HepG2 (cell line): Measurements from ENCODE around the gene LRRC45. TPM values are rescaled to one million over a fixed set of nuclear protein-coding genes. Genes with fewer than 3 reads are reported as not detected.
A peak's percentile ranks its signal among the peaks of the same experiment; 100 is the strongest.

Source experiments
- ATF7 ChIP-seq, 2 experiments: fragments of 450-650 bp in 1 of 2; sonication (generic) in 1 of 2; formaldehyde crosslinking in 1 of 2; IDR thresholded peaks; 2 replicates each; pipeline versions ENCODE4 v1.4.0 to v1.6.1; 2016 to 2020; ENCODE audit warnings: antibody characterized with exemption in 1 of 2, mild to moderate bottlenecking in 1 of 2, missing genetic modification reagents in 1 of 2
- BHLHE40 ChIP-seq: IDR thresholded peaks from 2 replicates; pipeline ENCODE4 v1.6.1; 2011; ENCODE audit warnings: low read length, improper control_type of control experiment
- CBFB ChIP-seq: sonication (generic); formaldehyde crosslinking; IDR thresholded peaks from 2 replicates; pipeline ENCODE4 v1.4.0; 2020; ENCODE audit warnings: missing genetic modification reagents
- CEBPB ChIP-seq: IDR thresholded peaks from 2 replicates; pipeline ENCODE4 v1.6.1; 2011; ENCODE audit warnings: low read depth, low read length, improper control_type of control experiment, borderline replicate concordance
- CHD4 ChIP-seq: fragments of 200-600 bp; sonication (generic); IDR thresholded peaks from 2 replicates; pipeline ENCODE4 v1.7.0; 2017; ENCODE audit warnings: mild to moderate bottlenecking, low read length, borderline replicate concordance
- CREM ChIP-seq, 2 experiments: sonication (generic) in 1 of 2; formaldehyde crosslinking in 1 of 2; IDR thresholded peaks; 2 replicates each; pipeline versions ENCODE4 v1.4.0 to v1.6.1; 2016 to 2020; ENCODE audit warnings: antibody characterized with exemption in 1 of 2, mild to moderate bottlenecking in 1 of 2, missing genetic modification reagents in 1 of 2
- FOSL2 ChIP-seq: sonication (generic); formaldehyde crosslinking; IDR thresholded peaks from 2 replicates; pipeline ENCODE4 v1.4.0; 2020; ENCODE audit warnings: missing genetic modification reagents
- GABPB1 ChIP-seq: IDR thresholded peaks from 2 replicates; pipeline ENCODE4 v1.6.1; 2016; ENCODE audit warnings: mild to moderate bottlenecking, missing genetic modification reagents, moderate library complexity, missing compliant biosample characterization
- GATAD1 ChIP-seq: IDR thresholded peaks from 2 replicates; pipeline ENCODE4 v1.6.1; 2016; ENCODE audit warnings: missing genetic modification reagents, missing compliant biosample characterization
- HDAC1 ChIP-seq: sonication (generic); formaldehyde crosslinking; IDR thresholded peaks from 2 replicates; pipeline ENCODE4 v1.5.1; 2020; ENCODE audit warnings: mild to moderate bottlenecking, missing genetic modification reagents
- HIC2 ChIP-seq: sonication (generic); formaldehyde crosslinking; IDR thresholded peaks from 2 replicates; pipeline ENCODE4 v1.9.0; 2022; ENCODE audit warnings: low read depth, missing genetic modification reagents
- MZF1 ChIP-seq: sonication (generic); formaldehyde crosslinking; IDR thresholded peaks from 2 replicates; pipeline ENCODE4 v1.8.1; 2023; ENCODE audit warnings: mild to moderate bottlenecking, missing genetic modification reagents, borderline replicate concordance
- NR2C2 ChIP-seq: sonication (generic); formaldehyde crosslinking; IDR thresholded peaks from 2 replicates; pipeline ENCODE4 v1.4.0; 2020; ENCODE audit warnings: missing genetic modification reagents, mild to moderate bottlenecking, moderate library complexity, borderline replicate concordance
- NR2F2 ChIP-seq: IDR thresholded peaks from 2 replicates; pipeline ENCODE4 v1.6.1; 2012; ENCODE audit warnings: low read depth, inconsistent platforms, borderline replicate concordance
- PAF1 ChIP-seq: IDR thresholded peaks from 2 replicates; pipeline ENCODE4 v1.6.1; 2016; ENCODE audit warnings: missing genetic modification reagents, missing compliant biosample characterization
- SIN3A ChIP-seq: IDR thresholded peaks from 2 replicates; pipeline ENCODE4 v1.6.1; 2011; ENCODE audit warnings: low read depth, mild to moderate bottlenecking, control low read depth, low read length, borderline replicate concordance
- SIX1 ChIP-seq: sonication (generic); formaldehyde crosslinking; IDR thresholded peaks from 2 replicates; pipeline ENCODE4 v1.4.0; 2020; ENCODE audit warnings: missing genetic modification reagents, borderline replicate concordance
- SIX4 ChIP-seq: sonication (generic); formaldehyde crosslinking; IDR thresholded peaks from 2 replicates; pipeline ENCODE4 v1.4.0; 2020; ENCODE audit warnings: missing genetic modification reagents
- SP2 ChIP-seq: sonication (generic); formaldehyde crosslinking; IDR thresholded peaks from 2 replicates; pipeline ENCODE4 v1.5.1; 2020; ENCODE audit warnings: mild to moderate bottlenecking, missing genetic modification reagents
- ZNF33B ChIP-seq: sonication (generic); formaldehyde crosslinking; IDR thresholded peaks from 2 replicates; pipeline ENCODE4 v1.5.1; 2020; ENCODE audit warnings: mild to moderate bottlenecking, missing genetic modification reagents
- ZNF343 ChIP-seq: sonication (generic); formaldehyde crosslinking; IDR thresholded peaks from 2 replicates; pipeline ENCODE4 v1.4.0; 2020; ENCODE audit warnings: mild to moderate bottlenecking, missing genetic modification reagents
- ZNF432 ChIP-seq: sonication (generic); formaldehyde crosslinking; IDR thresholded peaks from 2 replicates; pipeline ENCODE4 v1.5.0; 2020; ENCODE audit warnings: missing genetic modification reagents, mild to moderate bottlenecking, borderline replicate concordance
- ZNF563 ChIP-seq: sonication (generic); formaldehyde crosslinking; IDR thresholded peaks from 2 replicates; pipeline ENCODE4 v1.8.0; 2022; ENCODE audit warnings: mild to moderate bottlenecking, moderate library complexity, missing genetic modification reagents
- ZNF619 ChIP-seq: sonication (generic); formaldehyde crosslinking; IDR thresholded peaks from 2 replicates; pipeline ENCODE4 v1.4.0; 2020; ENCODE audit warnings: mild to moderate bottlenecking, missing genetic modification reagents
- ZNF652 ChIP-seq: IDR thresholded peaks from 2 replicates; pipeline ENCODE4 v1.6.1; 2016; ENCODE audit warnings: low read depth, borderline replicate concordance
- ZNF749 ChIP-seq: sonication (generic); formaldehyde crosslinking; IDR thresholded peaks from 2 replicates; pipeline ENCODE4 v1.8.0; 2022; ENCODE audit warnings: mild to moderate bottlenecking, missing genetic modification reagents, moderate library complexity, borderline replicate concordance
- ZNF782 ChIP-seq: sonication (generic); formaldehyde crosslinking; IDR thresholded peaks from 2 replicates; pipeline ENCODE4 v1.4.0; 2020; ENCODE audit warnings: missing genetic modification reagents, mild to moderate bottlenecking, borderline replicate concordance
- ZNF841 ChIP-seq: sonication (generic); formaldehyde crosslinking; IDR thresholded peaks from 2 replicates; pipeline ENCODE4 v1.8.1; 2023; ENCODE audit warnings: missing genetic modification reagents, borderline replicate concordance
- polyA plus RNA-seq, 8 experiments: library from polyadenylated mRNA; depleted of rRNA in 3 of 8; stranded (reverse) in 7 of 8; unstranded in 1 of 8; fragments of >200 nt; fragmentation: Illumina TruSeq in 4 of 8; extraction: Trizol in 4 of 8; gene quantifications; 2 replicates each; pipeline versions ENCODE4 v1.2.1 to v1.2.3, GENCODE V29; 2011 to 2016; ENCODE audit warnings: low read depth in 4 of 8, missing spikeins in 1 of 8, mixed read lengths in 1 of 8; ENCODE audit not compliant: insufficient read depth in 1 of 8
- total RNA-seq, 5 experiments: library from RNA; depleted of rRNA; stranded (reverse); fragments of >200 nt; fragmentation: Illumina TruSeq; extraction: Trizol; gene quantifications; 2 replicates each; pipeline ENCODE4 v1.2.3, GENCODE V29; 2016; ENCODE audit warnings: low read depth in 1 of 5
- TF ChIP-seq, protein P1 (sequence below): sonication (generic); formaldehyde crosslinking; conservative IDR thresholded peaks from 2 replicates; pipeline ENCODE4 v1.4.0; 2020; ENCODE audit warnings: missing genetic modification reagents

The LRRC45 gene
- total and polyA plus RNA-seq, 2 of the 13 experiments (the other 11 are each of a cell fraction or from before 2014, with no cell fraction given) = 11.6 to 48.1 TPM

DNA sequence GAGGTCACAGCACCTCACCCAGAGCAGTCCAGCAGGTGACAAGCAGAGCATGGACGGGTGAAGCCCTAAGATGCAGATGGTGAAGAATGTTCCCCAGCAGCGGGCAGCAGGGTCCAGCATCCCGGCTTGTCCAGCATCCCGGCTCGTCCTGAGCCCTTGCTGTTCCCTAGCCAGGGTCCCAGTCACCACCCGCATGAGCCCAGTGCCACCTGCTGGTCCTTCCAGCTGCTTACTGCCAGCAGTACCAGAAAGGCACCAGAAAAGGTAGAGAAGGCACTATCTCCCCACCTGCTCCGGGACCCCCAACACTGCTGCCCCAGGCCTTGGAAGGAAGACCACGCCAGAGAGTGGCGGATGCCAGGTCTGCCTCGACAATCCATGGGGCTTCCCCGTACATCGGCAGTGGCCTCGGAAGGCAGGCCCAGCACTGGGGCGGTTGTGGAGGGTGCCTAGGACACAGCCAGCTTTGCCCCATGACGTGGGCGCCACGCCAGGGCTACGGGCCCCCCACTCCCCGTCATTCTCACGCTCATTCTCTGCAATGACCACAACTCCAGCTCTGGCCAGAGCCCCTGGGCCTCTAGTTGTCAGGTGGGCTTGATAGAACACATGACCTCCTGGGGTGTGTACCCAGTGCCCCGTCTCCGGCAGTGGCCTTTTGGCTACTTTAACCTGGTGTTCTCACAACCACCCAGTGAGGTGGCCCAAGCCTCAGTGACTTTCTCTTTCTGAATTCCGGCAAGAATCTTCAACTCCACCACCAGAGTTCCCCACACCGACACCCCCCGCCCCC, 1.8 kb upstream of the LRRC45 start (continued):
- TF ChIP-seq MZF1 (no peak; the same call in 1 of the 2 replicates), CHD4 (no peak), SIN3A (peak; percentile 77; the same call in 1 of the 2 replicates), HIC2 (peak; percentile 77), CBFB (peak; percentile 66), NR2F2 (no peak), ZNF652 (CRISPR knock-in tag) (no peak), ZNF749 (0 out of 2 replicates have a peak, but pooled peaks have one; percentile 59), PAF1 (CRISPR knock-in tag) (peak; percentile 80; the same call in 1 of the 2 replicates), SIX4 (CRISPR knock-in tag) (0 out of 2 replicates have a peak, but pooled peaks have one; percentile 42), ATF7 (IDR thresholded peaks at IDR 0.05) (no peak), ATF7 (CRISPR knock-in tag; IDR thresholded peaks at IDR 0.05) (no peak), BHLHE40 (peak; percentile 53; the same call in 1 of the 2 replicates), NR2C2 (CRISPR knock-in tag) (no peak), ZNF432 (no peak), ZNF619 (peak; percentile 25; the same call in 1 of the 2 replicates), ZNF563 (no peak), SIX1 (no peak), ZNF782 (peak; percentile 54; the same call in 1 of the 2 replicates), HDAC1 (peak; percentile 77), GABPB1 (CRISPR knock-in tag) (peak; percentile 62), SP2 (peak; percentile 37), CREM (IDR thresholded peaks at IDR 0.05) (no peak), CREM (CRISPR knock-in tag; IDR thresholded peaks at IDR 0.05) (no peak), FOSL2 (CRISPR knock-in tag) (peak; percentile 51; the same call in 1 of the 2 replicates), ZNF343 (CRISPR knock-in tag) (no peak), ZNF841 (CRISPR knock-in tag) (no peak), ZNF33B (CRISPR knock-in tag) (peak; percentile 52; the same call in 1 of the 2 replicates), CEBPB (no peak), GATAD1 (peak; percentile 76)
- TF ChIP-seq, protein P1, sequence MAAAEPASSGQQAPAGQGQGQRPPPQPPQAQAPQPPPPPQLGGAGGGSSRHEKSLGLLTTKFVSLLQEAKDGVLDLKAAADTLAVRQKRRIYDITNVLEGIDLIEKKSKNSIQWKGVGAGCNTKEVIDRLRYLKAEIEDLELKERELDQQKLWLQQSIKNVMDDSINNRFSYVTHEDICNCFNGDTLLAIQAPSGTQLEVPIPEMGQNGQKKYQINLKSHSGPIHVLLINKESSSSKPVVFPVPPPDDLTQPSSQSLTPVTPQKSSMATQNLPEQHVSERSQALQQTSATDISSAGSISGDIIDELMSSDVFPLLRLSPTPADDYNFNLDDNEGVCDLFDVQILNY = no peak
